Kidney (tissue), 14 donors: ENCODE data around the gene CDK15. TPM values are rescaled to one million over a fixed set of nuclear protein-coding genes. Genes with fewer than 3 reads are reported as not detected.

Experiments used
- DNase-seq, 5 donors: peaks; one replicate each; pipeline ENCODE4 v3.0.0-alpha.2; 2013 to 2020
- FAIRE-seq: peaks from 2 replicates; lab custom pipeline; 2012; peaks lifted over from hg19 to GRCh38; lab: Jason Lieb, UNC
- H3K27ac ChIP-seq, 2 donors: one replicate each; pipeline ENCODE4 v1.7.0; 2013; ENCODE audit warnings: low read depth in 2 of 2, low read length in 2 of 2, inconsistent platforms in 1 of 2
- H3K27me3 ChIP-seq: one replicate; pipeline ENCODE4 v1.7.1; 2013; ENCODE audit warnings: low read length, inconsistent platforms; ENCODE audit not compliant: control insufficient read depth, insufficient read depth
- H3K36me3 ChIP-seq, 3 donors: one replicate each; pipeline versions ENCODE4 v1.7.0 to v1.7.1; 2013; ENCODE audit warnings: low read length in 3 of 3, control low read depth in 1 of 3, inconsistent platforms in 1 of 3; ENCODE audit not compliant: insufficient read depth in 3 of 3, control insufficient read depth in 2 of 3
- H3K4me1 ChIP-seq, 3 donors: one replicate each; pipeline versions ENCODE4 v1.7.0 to v1.7.1; 2013; ENCODE audit warnings: low read length in 3 of 3, inconsistent platforms in 1 of 3, low read depth in 1 of 3; ENCODE audit not compliant: control insufficient read depth in 2 of 3, insufficient read depth in 2 of 3
- H3K4me3 ChIP-seq, 3 donors: one replicate each; pipeline versions ENCODE4 v1.7.0 to v1.8.1; 2013; ENCODE audit warnings: low read length in 3 of 3, control low read depth in 1 of 3, inconsistent platforms in 1 of 3
- H3K9ac ChIP-seq, 3 donors: one replicate each; pipeline versions ENCODE4 v1.7.0 to v1.7.1; 2013; ENCODE audit warnings: low read length in 3 of 3, control low read depth in 1 of 3, inconsistent platforms in 1 of 3
- H3K9me3 ChIP-seq, 3 donors: one replicate each; pipeline versions ENCODE4 v1.7.0 to v1.7.1; 2013; ENCODE audit warnings: low read length in 3 of 3, control low read depth in 1 of 3, inconsistent platforms in 1 of 3; ENCODE audit not compliant: control insufficient read depth in 2 of 3, insufficient read depth in 1 of 3
- CTCF ChIP-seq: IDR thresholded peaks from 3 replicates; pipeline ENCODE4 v1.5.1; 2012; ENCODE audit warnings: mild to moderate bottlenecking, moderate library complexity, borderline replicate concordance; ENCODE audit not compliant: insufficient read depth; ENCODE audit errors: extremely low read depth
- intact Hi-C: fragments of 100-400 bp; cut with DNase I; formaldehyde crosslinking; loops from one replicate; pipeline ENCODE4 v1.11.1; 2022
- polyA plus RNA-seq: library from polyadenylated mRNA; stranded (reverse); fragments of 350-450 nt; fragmentation: Illumina TruSeq; extraction: RNeasy Lipid Tissue Mini Kit (QIAGEN cat#74804); gene quantifications from one replicate; pipeline ENCODE4 v1.2.3, GENCODE V29; 2014; ENCODE audit warnings: low read depth, low replicate concordance; ENCODE audit not compliant: insufficient read depth
- total RNA-seq: library from RNA; stranded (reverse); fragmentation: NEBNext Ultra II Directional; extraction: Animal tissue kit (Norgen Biotek cat#: 25700); gene quantifications from one replicate; pipeline ENCODE4 v1.2.1, GENCODE V29; 2021
- donor health status: control.
- donor health status: control.
- donor health status: control.
- donor health status: control.
- donor health status: control.
- donor health status: DM: yes; HTN: yes; CAD: no.
- donor health status: Normal renal cell carcinoma (clear cell type).

CDK15 gene
- total and polyA plus RNA-seq, 2 donors from 2014 or later, result 0.11 to 2.7 TPM

- Histone ChIP-seq H3K9me3 (no peaks in the 10 kb centered on the region), H3K27me3 (no peaks in the 10 kb centered on the region), H3K36me3 (no peaks in the 10 kb centered on the region), H3K27ac (no peak overlapping the region), H3K4me3 (no peak overlapping the region), H3K9ac (no peak overlapping the region), H3K4me1 (no peaks in the 10 kb centered on the region)
- intact Hi-C loops, result no loop called here
- TF ChIP-seq CTCF, result no peak
- DNase-seq, result no peak
- no peak for FAIRE-seq
Measured at GRCh38 chr2:201923436-201924328, 117.3 kb downstream of the CDK15 start.

GRCh38 chr2:201924453-201924852 lies 118.1 kb downstream of the CDK15 start:
- no peak overlapping the region for H3K4me3 ChIP-seq
- DNase-seq, result no peak

GRCh38 chr2:201925056-201925455 lies 118.7 kb downstream of the CDK15 start:
- Histone ChIP-seq H3K4me3 (no peak overlapping the region), H3K4me1 (no peaks in the 10 kb centered on the region), H3K9me3 (no peaks in the 10 kb centered on the region), H3K27ac (no peak overlapping the region), H3K27me3 (no peaks in the 10 kb centered on the region), H3K9ac (no peak overlapping the region), H3K36me3 (no peaks in the 10 kb centered on the region)
- intact Hi-C loops, result no loop called here
- TF ChIP-seq CTCF, result no peak
- FAIRE-seq, result no peak
- no peak for DNase-seq

More at GRCh38 chr2:201924453-201924852, 118.1 kb downstream of the CDK15 start:
- Histone ChIP-seq H3K9me3 (no peaks in the 10 kb centered on the region), H3K9ac (no peak overlapping the region), H3K36me3 (no peaks in the 10 kb centered on the region), H3K27me3 (no peaks in the 10 kb centered on the region), H3K27ac (no peak overlapping the region), H3K4me1 (no peaks in the 10 kb centered on the region)
- TF ChIP-seq CTCF, result no peak
- FAIRE-seq, result no peak
- intact Hi-C loops, result no loop called here
